ENCODE data around the gene SNX32. TPM values are rescaled to one million over a fixed set of nuclear protein-coding genes. Genes with fewer than 3 reads are reported as not detected.

SNX32 gene
- total and polyA plus RNA-seq, 2 of the 13 experiments (the other 11 are each of a cell fraction or from before 2014, with no cell fraction given) = 0.09 to 0.34 TPM

DNA sequence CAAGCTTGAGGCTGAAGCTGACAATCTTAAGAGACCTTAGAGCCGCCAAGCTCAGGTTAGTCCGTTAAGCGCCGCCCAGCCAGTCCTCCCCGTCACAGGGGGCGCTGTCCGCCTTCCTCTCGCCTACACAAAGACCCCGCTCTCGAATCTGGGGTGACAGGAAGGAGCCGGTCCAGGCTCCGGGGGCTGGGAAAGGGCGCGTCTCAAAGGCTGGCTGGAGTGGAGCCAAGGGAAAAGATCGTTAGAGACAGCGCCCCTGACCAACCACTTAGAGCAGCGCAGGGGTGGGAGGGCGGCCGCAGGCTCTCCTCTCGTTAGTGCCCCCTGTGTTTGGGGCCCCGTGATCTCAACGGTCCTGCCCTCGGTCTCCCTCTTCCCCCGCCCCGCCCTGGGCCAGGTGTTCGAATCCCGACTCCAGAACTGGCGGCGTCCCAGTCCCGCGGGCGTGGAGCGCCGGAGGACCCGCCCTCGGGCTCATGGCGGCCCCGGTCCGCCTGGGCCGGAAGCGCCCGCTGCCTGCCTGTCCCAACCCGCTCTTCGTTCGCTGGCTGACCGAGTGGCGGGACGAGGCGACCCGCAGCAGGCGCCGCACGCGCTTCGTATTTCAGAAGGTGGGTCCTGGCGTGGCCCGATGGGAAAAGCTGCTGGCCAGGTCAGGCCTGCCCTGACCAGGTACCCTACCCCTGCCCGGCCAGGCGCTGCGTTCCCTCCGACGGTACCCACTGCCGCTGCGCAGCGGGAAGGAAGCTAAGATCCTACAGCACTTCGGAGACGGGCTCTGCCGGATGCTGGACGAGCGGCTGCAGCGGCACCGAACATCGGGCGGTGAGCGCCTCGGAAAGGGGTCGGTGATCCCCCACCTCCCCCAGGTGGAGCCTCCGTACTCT, 26.8 kb downstream of the SNX32 start, which contains the start of gene MUS81 (continued):
- TF ChIP-seq, protein P1, sequence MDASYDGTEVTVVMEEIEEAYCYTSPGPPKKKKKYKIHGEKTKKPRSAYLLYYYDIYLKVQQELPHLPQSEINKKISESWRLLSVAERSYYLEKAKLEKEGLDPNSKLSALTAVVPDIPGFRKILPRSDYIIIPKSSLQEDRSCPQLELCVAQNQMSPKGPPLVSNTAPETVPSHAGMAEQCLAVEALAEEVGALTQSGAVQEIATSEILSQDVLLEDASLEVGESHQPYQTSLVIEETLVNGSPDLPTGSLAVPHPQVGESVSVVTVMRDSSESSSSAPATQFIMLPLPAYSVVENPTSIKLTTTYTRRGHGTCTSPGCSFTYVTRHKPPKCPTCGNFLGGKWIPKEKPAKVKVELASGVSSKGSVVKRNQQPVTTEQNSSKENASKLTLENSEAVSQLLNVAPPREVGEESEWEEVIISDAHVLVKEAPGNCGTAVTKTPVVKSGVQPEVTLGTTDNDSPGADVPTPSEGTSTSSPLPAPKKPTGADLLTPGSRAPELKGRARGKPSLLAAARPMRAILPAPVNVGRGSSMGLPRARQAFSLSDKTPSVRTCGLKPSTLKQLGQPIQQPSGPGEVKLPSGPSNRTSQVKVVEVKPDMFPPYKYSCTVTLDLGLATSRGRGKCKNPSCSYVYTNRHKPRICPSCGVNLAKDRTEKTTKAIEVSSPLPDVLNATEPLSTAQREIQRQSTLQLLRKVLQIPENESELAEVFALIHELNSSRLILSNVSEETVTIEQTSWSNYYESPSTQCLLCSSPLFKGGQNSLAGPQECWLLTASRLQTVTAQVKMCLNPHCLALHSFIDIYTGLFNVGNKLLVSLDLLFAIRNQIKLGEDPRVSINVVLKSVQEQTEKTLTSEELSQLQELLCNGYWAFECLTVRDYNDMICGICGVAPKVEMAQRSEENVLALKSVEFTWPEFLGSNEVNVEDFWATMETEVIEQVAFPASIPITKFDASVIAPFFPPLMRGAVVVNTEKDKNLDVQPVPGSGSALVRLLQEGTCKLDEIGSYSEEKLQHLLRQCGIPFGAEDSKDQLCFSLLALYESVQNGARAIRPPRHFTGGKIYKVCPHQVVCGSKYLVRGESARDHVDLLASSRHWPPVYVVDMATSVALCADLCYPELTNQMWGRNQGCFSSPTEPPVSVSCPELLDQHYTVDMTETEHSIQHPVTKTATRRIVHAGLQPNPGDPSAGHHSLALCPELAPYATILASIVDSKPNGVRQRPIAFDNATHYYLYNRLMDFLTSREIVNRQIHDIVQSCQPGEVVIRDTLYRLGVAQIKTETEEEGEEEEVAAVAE (CRISPR knock-in tag; IDR thresholded peaks at IDR 0.05; ENCODE audit: borderline replicate concordance) = peak; percentile 67; the same call in 1 of the 2 replicates
- TF ChIP-seq CBX5 (CRISPR knock-in tag; IDR thresholded peaks at IDR 0.05; ENCODE audit: borderline replicate concordance) = peak; percentile 90; the same call in 1 of the 2 replicates
- peak; percentile 83 for TF ChIP-seq ISL2 (CRISPR knock-in tag; IDR thresholded peaks at IDR 0.05)
- peak; percentile 86; the same call in 1 of the 2 replicates for TF ChIP-seq ZNF790 (CRISPR knock-in tag; IDR thresholded peaks at IDR 0.05; ENCODE audit: borderline replicate concordance)
- peak; percentile 80 for TF ChIP-seq SMAD3 (CRISPR knock-in tag; IDR thresholded peaks at IDR 0.05)
- peak; percentile 75 for TF ChIP-seq RBM39 (IDR thresholded peaks at IDR 0.05; ENCODE audit: low read depth, low read length, poor library complexity, severe bottlenecking)
- TF ChIP-seq ZKSCAN1 (IDR thresholded peaks at IDR 0.05; ENCODE audit: low read length) = no peak
- peak; percentile 65 for TF ChIP-seq SALL1 (CRISPR knock-in tag; IDR thresholded peaks at IDR 0.05)
- TF ChIP-seq, protein P2, sequence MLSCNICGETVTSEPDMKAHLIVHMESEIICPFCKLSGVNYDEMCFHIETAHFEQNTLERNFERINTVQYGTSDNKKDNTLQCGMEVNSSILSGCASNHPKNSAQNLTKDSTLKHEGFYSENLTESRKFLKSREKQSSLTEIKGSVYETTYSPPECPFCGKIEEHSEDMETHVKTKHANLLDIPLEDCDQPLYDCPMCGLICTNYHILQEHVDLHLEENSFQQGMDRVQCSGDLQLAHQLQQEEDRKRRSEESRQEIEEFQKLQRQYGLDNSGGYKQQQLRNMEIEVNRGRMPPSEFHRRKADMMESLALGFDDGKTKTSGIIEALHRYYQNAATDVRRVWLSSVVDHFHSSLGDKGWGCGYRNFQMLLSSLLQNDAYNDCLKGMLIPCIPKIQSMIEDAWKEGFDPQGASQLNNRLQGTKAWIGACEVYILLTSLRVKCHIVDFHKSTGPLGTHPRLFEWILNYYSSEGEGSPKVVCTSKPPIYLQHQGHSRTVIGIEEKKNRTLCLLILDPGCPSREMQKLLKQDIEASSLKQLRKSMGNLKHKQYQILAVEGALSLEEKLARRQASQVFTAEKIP (CRISPR knock-in tag; IDR thresholded peaks at IDR 0.05; ENCODE audit: borderline replicate concordance) = no peak
- peak; percentile 31; the same call in 1 of the 2 replicates for TF ChIP-seq NFIC (IDR thresholded peaks at IDR 0.05; ENCODE audit: low read length)
- no peak for TF ChIP-seq ZNF782 (CRISPR knock-in tag; IDR thresholded peaks at IDR 0.05; ENCODE audit: borderline replicate concordance)
- no peak for TF ChIP-seq ZNF33B (CRISPR knock-in tag; IDR thresholded peaks at IDR 0.05)
- TF ChIP-seq FLYWCH1 (CRISPR knock-in tag; IDR thresholded peaks at IDR 0.05) = no peak
- no peak for TF ChIP-seq SRSF9 (IDR thresholded peaks at IDR 0.05; ENCODE audit: borderline replicate concordance, insufficient read depth, low read depth, low read length, poor library complexity, severe bottlenecking)
- TF ChIP-seq ZNF614 (CRISPR knock-in tag; IDR thresholded peaks at IDR 0.05; ENCODE audit: borderline replicate concordance) = peak; percentile 54; the same call in 1 of the 2 replicates
- no peak for TF ChIP-seq RNF2 (conservative IDR thresholded peaks at IDR 0.05; ENCODE audit: low read depth)
- TF ChIP-seq ARID2 (CRISPR knock-in tag; IDR thresholded peaks at IDR 0.05; ENCODE audit: borderline replicate concordance) = no peak
- TF ChIP-seq THAP11 (CRISPR knock-in tag; IDR thresholded peaks at IDR 0.05) = peak; percentile 97
- 0 out of 2 replicates have a peak, but pooled peaks have one; percentile 60 for TF ChIP-seq RARG (CRISPR knock-in tag; IDR thresholded peaks at IDR 0.05; ENCODE audit: low read depth)
- peak; percentile 52; the same call in 1 of the 2 replicates for TF ChIP-seq ZNF746 (CRISPR knock-in tag; IDR thresholded peaks at IDR 0.05)
- TF ChIP-seq GATAD2A (CRISPR knock-in tag; IDR thresholded peaks at IDR 0.05) = peak; percentile 80
- peak; percentile 77 for TF ChIP-seq CCAR2 (optimal IDR thresholded peaks at IDR 0.05; ENCODE audit: low read depth, low read length)
- TF ChIP-seq PHF21A (CRISPR knock-in tag; IDR thresholded peaks at IDR 0.05) = peak; percentile 95
- no peak for TF ChIP-seq FOSL1 (CRISPR knock-in tag; IDR thresholded peaks at IDR 0.05; ENCODE audit: borderline replicate concordance)
